Measurements from ENCODE around the gene ELP5.

Gene ELP5

DNA sequence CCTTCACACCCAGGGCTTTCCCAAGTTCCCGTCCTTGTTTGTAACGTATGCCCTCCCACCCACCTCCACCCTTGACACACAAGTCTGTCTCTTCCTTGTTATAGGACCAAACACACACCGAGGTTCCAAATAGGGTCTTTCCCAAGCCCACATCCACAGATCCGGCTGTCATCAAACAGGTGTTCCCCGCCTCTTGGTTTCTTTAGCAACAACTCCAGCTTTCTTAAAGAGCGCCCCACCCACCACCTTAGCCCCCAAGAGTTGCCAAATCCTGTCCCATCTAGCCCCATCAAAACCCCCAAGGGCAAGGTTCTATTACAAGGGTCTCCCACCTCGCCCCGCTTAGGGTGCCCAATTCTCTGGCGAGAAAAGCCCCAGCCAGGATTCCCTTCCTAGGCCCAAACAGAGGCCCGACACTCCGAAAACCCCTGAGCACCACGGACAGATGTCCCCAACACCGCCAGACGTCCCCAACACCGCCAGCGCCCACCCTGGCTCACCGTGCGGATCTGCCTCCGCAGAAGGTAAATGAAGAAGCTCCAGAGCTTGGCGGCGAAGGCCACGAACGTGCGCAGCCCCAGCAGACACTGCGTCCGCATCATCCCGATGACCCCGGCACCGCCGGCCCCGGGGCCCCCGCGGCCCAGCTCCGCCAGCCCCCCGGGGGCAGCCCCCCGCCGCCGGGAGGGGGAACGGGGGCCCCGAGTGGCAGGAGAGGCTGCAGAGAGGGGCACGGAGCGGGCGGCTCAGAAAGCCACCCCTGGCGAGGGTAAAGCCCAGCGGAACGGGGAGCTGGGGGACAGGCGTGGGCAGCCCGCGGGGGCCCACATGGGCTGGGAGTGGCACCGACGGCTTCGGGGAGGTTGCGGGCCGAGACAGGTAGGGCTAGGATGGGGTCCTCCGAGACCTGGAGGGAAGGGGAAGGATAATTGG is 1.1 kb upstream of the ELP5 start:
- no peak for DNase-seq (ENCODE audit: low read depth, low spot score)
- H3K27ac ChIP-seq, result peak overlapping the region; percentile 98

DNA sequence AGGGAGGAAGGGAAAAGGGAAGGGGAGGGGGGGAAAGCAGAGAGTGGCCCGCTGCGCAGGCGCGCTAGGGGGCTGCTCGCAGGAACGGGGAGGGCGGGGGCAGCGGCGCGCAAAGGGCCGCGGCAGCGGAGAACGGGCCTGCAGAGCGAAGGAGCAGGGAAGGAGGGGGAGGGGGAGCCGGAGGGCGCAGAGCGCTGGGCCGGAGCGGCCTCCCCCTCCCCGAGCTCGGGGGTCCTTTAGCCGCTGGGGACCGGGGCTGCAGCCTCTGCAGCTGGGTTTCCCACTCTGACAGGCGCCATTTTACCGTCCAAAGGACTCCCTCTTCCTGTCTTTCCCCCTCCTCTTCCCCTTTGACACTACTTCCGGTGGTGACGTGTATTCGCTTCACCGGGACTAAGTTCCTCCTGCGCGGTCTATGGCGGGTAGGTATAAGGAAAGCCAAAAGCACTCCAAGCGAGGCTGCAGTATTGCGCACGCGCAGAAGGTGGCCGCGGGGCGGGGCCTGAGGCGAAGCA is 297 bp upstream of the ELP5 start, which contains the start of gene CTDNEP1:
TSS of gene CTDNEP1 (minus strand) at position 74 of the 515 bp plus-strand sequence. CDS start 438 bp downstream, outside the sequence.
- peak within 1 kb of the TSS; percentile 98 for H3K27ac ChIP-seq
- DNase-seq (ENCODE audit: low read depth, low spot score), result peak; percentile 96

DNA sequence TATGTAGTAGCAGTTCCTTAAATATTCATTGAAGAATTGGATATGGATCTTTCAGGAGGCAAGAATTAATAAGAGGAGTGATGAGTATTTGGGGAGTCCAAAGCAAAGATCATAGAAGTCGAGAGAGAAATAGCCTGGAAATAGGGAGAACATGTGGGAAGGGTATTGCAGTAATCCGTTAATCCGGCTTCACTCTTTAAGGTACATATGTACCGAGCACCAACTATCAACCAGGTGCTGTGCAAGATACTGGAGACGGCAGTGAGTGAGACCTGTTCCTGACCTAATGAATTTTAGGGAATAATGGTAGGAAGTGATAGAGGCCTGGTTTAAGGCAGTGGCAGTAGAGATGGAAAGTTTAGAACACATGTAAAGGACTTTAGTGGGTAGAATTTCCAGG is 1.1 kb downstream of the ELP5 start:
- H3K27ac ChIP-seq, result peak overlapping the region; percentile 98
- no peak for DNase-seq (ENCODE audit: low read depth, low spot score)

DNA sequence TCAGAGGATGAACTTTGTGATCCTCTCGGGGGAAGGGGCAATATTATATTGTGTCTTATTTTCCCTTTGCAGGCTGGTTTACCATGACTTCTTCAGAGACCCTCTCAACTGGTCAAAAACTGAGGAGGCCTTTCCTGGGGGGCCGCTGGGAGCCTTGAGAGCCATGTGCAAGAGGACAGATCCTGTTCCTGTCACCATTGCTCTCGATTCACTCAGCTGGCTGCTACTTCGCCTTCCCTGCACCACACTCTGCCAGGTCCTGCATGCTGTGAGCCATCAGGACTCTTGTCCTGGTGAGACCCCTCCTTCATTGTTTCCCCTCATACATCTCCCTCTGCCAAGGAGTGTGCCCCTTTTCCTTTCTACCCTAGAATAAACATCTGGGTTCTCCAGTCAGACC is 2.5 kb downstream of the ELP5 start:
- H3K27ac ChIP-seq, result peak overlapping the region; percentile 98

DNA sequence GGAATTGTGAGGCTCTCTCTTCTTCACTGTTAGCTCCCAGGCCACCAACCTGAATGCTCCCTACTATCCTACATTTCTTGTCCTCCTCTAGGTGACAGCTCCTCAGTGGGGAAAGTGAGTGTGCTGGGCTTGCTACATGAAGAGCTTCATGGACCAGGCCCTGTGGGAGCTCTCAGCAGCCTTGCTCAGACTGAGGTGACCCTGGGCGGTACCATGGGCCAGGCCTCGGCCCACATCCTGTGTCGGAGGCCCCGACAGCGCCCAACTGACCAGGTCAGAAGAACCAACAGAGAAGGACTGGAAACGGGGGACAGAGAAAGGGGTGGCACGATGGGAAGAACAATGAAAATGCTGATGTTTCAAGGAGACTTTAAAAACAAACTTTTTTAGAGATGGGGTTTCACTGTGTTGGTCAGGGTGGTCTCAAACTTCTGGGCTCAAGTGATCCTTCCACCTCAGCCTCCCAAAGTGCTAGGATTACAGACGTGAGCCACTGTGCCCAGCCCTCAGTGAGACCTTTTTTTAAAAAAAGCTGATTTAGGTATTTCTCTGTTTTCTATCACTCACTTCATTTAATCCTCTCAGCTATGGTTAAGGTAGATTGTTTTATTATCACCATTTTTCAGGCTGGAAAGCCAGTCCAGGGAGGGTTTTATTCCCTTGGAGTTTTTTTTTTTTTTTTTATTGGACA is 4.9 kb downstream of the ELP5 start:
- peak overlapping the region; percentile 99 for H3K27ac ChIP-seq
- DNase-seq (ENCODE audit: low read depth, low spot score), result no peak

More for the DNA sequence above, 2.5 kb downstream of the ELP5 start:
- no peak for DNase-seq (ENCODE audit: low read depth, low spot score)

DNA sequence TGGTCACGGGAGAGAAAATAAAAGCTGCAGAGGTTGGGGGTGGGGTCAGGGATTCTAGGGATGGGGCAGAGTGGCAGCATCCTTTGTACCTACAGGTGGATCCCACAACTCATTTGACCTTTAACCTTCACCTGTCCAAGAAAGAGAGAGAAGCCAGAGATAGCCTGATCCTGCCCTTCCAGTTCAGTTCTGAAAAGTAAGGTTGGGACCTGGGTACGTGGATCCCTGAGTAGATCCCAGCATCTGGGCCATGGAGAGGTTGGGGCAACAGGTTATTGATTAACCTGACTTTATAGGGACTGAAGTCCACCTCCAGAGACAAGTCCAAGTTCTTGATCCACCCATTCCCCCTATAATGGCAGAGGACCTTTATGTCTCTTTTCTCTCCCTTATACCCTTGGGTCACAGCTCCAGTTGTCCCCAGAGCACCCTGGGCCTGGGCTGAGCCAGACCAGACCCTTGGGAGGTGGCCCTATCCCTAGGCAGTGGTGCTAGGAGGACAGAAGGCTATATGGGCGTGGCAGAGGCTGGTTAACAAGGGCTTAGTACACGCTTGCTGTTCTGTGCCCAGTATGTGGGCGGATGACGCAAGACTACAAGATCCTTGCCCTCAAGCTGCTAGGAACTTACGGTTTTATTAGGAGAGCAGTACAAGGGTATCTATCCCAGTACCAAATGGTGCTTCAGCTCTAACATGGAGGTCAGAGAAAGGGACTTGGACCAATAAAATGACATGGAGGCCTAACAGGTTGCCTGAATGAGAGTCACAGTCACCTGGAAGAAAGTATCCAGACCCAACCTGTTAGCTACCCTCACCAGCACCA is 6.9 kb downstream of the ELP5 start:
- DNase-seq (ENCODE audit: low read depth, low spot score), result peak; percentile 77
- H3K27ac ChIP-seq, result peak overlapping the region; percentile 99

DNA sequence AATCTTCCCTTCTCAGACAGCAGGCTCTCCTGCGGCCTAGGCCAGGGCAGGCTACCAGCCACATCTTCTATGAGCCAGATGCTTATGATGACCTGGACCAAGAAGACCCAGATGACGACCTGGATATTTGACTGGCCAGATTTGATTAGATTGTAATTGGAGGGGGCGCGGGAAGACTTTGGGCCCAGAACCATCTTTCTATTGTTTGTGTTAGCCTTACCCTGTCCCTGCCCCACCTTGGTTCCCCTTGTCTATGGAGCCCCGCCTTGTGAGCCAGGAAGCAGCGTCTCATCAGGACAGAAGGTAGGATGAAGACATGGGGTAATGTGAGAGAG is 7.5 kb downstream of the ELP5 start:
- no peak for DNase-seq (ENCODE audit: low read depth, low spot score)

DNA sequence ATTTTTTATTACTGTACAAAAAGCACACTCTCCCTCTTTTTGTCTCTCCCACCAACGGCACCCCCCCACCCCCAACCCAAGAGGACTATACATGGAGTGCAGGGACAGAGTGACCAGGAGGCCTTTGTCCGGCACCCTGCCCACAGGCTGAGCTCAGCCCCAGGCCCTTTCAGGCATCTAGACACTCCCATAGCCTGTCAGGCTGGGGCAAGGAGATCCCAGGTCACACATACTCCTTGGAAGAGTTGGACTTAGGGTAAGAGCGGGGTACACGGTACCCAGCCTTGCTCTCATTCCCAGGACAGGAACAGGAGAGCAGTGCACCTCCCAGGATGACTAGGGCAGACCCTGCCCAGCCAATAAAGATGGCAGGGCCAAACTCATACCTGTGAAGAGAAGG is 8.1 kb downstream of the ELP5 start:
- H3K27ac ChIP-seq, result peak overlapping the region; percentile 99
- DNase-seq (ENCODE audit: low read depth, low spot score), result no peak

More for the DNA sequence above, 7.5 kb downstream of the ELP5 start:
- H3K27ac ChIP-seq, result peak overlapping the region; percentile 99

DNA sequence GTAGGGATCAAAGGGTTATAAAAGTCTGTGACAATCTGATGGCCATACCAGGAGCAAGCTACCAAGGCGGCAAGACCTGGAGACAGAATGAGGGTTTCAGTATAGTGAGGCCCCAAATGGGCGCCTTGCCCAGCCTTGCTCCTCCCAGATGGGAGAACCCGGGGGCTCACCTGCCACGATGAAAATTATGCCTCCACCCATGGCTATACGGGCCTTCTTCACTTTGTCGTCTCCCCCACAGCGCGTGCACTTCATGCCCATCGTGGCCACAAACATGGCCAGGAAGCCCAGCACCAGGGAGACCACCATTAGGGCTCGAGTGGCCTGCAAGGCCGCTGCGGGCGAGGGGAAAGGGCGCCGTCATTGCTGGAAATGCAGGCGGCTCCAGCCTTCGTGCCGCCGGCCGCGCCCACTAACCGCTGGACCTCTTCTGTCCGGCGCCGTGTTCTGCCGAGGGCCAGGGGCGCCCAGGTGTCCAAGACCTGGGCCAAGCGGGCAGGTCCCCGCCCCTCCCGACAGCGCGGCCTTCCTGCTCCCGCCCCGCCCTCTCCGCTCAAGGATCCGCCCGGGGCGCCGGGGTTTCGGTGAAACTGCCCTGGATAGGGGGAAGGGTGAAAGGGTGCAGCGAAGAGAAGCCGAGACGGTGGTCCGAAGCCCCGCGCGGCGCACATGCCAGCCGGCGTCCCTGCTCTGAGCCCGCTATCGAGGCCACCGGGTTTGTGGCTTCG is 8.8 kb downstream of the ELP5 start:
- DNase-seq (ENCODE audit: low read depth, low spot score), result no peak
- peak overlapping the region; percentile 99 for H3K27ac ChIP-seq

DNA sequence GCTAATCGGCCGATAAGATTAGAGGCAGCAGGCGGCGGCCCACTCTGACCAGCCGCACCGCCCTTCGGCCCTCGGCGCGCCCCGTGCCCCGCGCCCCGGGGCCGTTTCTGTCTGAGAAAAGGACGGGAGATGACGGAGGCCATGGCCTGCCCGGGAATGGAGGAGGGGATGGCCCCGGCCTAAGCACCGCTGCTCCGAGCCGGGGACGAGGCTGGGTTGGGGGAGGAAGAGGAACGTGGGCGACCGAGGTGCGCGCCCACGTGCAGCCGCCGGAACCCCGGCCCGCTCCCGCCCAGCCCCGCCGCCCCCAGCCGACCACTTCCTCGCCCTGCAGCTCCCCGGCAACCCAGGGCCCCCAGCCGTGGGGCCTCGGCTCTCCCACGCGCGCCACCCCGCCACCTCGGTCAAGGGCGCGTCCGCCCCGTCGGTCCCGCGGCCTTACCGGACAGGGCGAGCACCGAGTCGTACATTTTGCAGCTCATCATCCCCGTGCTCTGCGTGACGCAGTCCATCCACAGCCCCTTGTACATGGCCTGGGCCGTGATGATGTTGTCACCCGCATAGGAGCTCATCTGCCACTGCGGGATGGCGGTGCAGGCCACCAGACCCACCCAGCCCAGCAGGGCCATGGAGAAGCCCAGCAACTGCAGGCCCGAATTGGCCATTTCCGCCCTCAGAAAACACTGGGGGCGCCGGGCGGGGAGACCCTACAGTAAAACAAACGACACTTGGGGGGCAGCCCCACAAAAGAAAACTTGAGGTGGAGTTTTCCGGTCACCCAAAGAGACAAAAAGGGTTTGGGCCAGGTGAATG is 9.6 kb downstream of the ELP5 start:
- H3K27ac ChIP-seq, result peak overlapping the region; percentile 99
- no peak for DNase-seq (ENCODE audit: low read depth, low spot score)

DNA sequence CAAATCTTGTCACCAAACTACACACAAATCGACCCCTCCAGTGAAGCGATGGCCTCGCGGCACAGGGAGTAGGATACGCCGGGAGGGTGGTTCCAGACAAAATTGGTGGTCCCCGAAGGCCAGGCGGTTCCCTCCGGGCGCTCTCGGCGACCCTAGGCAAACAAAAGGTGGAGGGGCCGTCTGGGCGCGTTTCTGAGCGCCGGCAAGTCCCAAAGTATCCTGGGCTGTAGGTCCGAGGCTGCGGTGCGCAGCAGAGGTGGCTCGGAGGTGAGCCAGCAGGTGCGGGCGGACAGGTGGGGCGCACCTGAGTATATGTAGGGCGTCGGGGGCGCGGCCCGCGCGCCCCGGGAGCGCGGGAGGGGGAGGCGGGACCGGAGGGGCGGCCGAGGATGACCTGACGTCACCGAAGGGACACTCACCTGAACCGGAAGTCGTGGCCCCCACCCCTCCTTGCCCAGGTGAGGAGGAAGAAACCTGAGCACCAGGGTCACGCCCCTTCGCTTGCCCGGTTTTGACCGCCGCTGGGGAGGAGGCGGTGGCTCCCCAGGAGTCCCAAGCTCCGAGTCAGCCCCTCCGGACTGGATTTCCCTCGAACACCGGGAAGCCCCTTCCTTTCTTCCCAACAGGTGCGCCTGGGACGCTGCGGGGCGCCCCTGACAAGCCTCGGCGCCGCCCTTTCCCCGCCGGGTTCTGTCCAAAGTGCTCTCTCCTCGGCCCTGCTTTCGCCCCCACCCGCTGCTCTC is 10.3 kb downstream of the ELP5 start, which contains the start of gene CLDN7:
TSS of gene CLDN7 (minus strand) at position 287 of the 743 bp plus-strand sequence. CDS start 435 bp downstream, outside the sequence.
- H3K27ac ChIP-seq, result peak within 1 kb of the TSS; percentile 99
- no peak for DNase-seq (ENCODE audit: low read depth, low spot score)

DNA sequence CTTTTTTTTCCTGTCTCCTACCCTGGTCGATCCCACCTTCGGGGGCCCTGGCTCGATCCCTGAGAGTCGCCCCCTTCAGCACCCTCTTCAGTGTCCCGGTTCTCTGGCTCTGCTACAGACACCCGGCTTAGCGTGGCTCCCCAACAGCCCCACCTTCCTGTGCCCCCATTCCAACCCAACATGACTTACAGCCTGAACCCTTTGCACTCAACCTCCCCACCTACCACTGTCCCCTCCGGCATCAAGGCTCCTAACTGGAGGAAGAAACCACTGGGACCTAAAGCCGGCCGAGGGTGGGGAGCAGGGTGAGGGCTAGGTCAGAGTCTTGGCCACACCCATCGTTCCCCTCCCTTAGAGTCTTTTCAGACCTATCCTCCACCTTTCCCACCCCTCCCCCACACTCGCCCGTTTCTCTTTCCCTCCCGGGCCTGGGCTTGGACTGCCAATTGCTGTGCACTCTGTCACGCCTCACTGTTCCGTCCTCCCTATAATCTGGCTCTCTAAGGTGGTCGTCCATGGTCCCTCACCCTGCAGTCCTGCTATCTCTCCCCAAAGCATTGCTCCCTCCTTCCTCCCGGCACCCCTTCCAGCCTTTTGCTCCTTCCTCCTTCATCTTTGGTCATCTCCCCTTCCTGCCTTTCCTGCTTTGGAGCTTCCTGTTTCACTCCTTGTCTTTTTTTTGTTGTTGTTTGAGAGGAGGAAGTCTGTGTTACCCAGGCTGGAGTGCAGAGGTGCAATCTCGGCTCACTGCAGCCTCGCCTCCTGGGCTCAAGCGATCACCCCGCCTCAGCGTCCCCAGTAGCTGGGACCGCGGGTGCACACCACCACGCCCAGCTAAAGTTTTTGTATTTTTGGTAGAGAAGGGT is 11.2 kb downstream of the ELP5 start:
- DNase-seq (ENCODE audit: low read depth, low spot score), result no peak
- H3K27ac ChIP-seq, result peak overlapping the region; percentile 99

DNA sequence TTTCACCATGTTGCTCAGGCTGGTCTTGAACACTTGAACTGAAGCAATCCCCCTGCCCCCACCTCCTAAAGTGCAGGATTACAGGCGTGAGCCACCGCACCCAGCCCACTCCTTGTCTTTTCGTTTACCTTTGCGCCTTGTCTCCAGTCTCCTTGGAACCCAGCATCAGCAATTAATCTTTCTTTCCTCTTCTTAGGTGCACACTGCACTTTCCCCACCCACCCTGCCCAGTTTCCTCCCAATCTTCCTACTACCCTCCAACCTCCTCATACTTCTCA is 11.7 kb downstream of the ELP5 start:
- H3K27ac ChIP-seq, result peak overlapping the region; percentile 99
- no peak for DNase-seq (ENCODE audit: low read depth, low spot score)

DNA sequence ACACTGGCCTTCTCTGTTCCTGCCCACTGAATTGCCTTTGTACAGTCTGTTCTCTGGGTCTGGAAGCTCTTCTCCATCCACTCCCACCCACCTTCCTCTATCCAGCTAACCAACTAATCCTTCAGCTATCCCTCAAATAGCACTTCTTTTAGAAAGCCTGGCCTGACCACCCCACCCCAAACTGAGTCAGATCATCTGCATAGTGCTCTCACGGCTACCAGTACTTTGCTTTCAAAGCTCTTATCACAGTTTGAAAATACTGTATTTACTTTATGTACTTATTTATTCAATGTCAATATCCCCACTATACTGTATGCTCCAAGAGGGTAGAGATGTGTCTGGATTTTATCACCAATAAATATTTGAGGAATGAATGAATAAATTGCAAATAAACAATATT is 14.8 kb downstream of the ELP5 start:
- DNase-seq (ENCODE audit: low read depth, low spot score), result no peak
- peak overlapping the region; percentile 99 for H3K27ac ChIP-seq

DNA sequence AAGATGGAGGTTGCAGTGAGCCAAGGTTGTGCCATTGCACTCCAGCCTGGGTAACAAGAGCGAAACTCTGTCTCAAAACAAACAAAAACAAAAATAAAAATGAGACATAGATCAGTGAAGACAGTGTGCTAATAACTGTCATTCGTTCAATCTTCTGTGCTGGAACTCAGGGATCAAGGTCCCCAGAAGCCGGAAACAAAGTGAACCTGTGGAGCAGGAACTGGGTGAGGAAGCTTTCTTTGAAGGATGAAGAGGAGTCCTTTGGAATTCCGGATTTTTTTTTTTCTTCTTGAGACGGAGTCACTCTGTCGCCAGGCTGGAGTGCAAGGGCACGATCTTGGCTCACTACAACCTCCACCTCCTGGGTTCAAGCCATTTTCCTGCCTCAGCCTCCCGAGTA is 27.4 kb downstream of the ELP5 start:
- H3K27ac ChIP-seq, result peak overlapping the region; percentile 66
- no peak for DNase-seq (ENCODE audit: low read depth, low spot score)

DNA sequence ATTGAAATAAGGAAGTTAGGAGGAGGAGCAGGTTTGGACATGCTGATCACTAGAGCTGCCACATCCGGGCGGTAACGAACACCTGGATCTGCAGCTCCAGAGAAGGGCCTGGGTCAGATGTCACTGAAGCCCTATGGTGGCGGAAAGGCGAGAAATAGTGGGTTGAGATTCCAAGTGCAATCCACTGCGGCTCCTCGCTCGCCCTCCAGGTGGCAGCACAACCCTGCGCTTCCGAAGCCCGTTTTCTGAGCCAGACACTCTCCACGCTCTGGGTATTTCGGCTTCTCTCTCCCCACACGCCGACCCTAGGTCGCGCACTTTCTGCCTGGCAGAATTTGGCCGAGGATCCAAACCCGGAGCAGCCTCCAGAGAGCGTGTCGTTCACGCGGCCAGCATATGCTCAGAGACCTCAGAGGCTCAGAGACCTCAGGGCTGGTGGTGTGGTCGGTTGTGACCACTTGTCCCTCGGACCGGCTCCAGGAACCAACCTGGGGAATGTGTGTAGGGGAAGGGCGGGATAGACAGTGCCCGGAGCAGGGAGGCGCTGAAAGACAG is 28.6 kb downstream of the ELP5 start:
- no peak for DNase-seq (ENCODE audit: low read depth, low spot score)
- peak overlapping the region; percentile 66 for H3K27ac ChIP-seq

Data from epithelial cell of prostate (primary cell).